GM18867 (cell line): ENCODE results near the gene BCAP31.

Experiments
- ATAC-seq: cut with Tn5 transposase; IDR thresholded peaks from one replicate; pipeline ENCODE4 v1.9.1; 2021; ENCODE audit warnings: mild to moderate bottlenecking, moderate library complexity; ENCODE audit not compliant: unreplicated experiment

The BCAP31 gene

DNA sequence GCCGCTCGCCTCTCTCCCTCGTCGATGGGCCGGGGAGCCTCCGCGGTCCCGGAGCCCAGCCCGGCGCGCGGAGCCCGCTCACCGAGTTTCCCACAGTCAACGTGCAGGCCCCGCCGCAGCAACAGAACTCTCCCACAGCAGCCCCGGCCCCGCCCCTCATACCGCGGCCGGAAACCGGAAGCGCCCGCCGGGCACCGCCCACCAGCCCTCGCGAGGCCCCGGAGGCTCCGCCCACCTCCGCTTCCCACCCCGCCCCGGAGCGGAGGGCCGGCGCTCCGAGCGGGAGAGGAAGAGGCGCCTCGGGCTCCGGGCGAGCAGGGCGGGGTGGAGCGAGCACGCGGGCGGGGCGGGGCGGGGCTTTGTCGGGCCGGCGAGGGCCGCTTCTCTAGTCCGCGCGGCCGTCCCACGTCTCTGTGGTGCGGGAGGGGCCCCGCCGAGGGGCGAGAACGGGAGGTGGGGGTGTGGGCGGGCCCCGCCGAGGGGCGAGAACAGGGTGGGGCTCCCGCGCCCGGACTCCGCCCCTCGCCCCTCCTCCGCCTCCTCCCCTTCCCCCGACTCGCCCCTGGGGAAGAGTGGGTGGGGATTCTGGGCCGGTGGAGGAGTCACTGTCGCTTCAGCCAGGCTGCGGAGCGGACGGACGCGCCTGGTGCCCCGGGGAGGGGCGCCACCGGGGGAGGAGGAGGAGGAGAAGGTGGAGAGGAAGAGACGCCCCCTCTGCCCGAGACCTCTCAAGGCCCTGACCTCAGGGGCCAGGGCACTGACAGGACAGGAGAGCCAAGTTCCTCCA, at the start of gene BCAP31, which contains the start of gene ABCD1:
Gene BCAP31, minus strand, starts transcription at position 136 of the 787 bp plus-strand sequence. CDS start 1,143 bp downstream, outside the sequence.
Gene ABCD1, plus strand, starts transcription at position 605 of the 787 bp plus-strand sequence. CDS start 411 bp downstream, outside the sequence.
- ATAC-seq, result peak; percentile 56

- ATAC-seq, result no peak
Observed at GRCh38 chrX:153773218-153773611, 49.0 kb upstream of the BCAP31 start.

DNA sequence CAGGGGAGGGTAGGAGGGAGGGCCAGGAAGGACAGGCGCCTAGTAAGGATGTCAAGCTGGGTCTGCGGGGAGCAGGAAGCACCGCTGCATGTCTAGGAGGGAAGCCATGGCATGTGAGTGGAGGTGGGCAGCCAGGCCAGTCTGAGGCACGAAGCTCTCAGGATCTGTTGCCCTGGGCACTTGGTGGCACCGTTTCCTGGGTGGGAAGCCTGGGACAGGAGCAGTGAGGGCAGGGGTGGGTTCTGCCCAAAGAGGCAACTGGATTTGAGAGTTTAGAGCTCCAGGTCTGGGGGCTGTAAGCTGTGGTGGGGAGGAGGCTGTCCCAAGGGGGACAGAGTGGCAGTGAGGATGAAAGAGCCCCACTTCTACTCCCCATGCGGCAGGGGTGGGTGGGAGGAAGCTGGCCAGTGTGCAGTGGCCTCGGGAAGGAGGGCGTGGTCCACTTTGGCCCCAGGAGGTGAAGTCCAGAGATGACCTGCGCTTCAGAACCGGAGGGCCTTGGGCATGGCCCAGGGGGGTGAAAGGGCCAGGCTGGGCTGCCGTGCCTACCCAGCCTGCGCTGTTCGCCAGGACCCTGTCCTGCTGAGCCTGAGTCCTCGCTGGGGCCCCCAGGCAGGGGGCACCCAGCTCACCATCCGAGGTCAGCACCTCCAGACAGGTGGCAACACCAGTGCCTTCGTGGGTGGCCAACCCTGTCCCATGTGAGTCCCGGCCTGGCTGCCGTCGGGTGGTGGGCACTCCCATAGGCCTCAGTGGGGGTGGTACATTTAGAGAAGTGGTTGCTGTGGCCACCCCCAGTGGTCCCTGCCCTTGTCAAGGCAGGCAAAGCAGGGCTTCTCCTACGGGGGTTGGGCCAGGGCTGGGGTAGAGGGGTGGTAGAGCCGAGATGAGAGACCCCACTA, 48.4 kb upstream of the BCAP31 start:
- ATAC-seq, result no peak

DNA sequence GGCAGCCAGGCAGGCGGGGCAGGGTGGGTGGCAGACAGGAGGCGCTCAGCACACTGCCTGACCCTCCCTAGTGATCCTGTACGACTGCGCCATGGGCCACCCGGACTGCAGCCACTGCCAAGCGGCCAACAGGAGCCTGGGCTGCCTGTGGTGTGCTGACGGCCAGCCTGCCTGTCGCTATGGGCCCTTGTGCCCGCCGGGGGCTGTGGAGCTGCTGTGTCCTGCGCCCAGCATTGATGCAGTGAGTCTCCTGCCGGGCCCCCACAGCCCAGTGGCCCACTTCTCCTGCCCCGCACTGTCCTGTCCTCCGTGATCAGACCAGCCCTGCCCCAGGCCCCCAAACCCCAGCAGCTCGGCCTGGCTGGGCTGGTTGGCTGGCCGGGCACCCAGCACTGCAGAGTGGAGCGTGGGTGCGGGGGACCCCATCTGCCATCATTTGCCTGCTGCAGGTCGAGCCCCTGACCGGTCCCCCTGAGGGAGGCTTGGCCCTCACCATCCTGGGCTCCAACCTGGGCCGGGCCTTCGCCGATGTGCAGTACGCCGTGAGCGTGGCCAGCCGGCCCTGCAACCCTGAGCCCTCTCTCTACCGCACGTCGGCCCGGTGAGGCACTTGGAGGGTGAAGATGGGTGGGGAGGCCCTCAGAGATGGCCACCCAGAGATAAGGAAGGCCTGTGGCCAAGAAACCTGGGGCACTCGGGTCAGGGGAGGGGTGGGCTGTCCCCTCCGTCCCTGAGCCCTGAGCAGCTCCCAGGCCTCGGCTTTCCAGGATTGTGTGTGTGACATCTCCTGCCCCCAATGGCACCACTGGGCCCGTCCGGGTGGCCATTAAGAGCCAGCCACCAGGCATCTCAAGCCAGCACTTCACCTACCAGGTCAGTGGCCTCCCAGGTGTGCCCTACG, 47.5 kb upstream of the BCAP31 start:
- no peak for ATAC-seq

- ATAC-seq, result no peak
Observed at GRCh38 chrX:153770601-153771414, 46.6 kb upstream of the BCAP31 start.

DNA sequence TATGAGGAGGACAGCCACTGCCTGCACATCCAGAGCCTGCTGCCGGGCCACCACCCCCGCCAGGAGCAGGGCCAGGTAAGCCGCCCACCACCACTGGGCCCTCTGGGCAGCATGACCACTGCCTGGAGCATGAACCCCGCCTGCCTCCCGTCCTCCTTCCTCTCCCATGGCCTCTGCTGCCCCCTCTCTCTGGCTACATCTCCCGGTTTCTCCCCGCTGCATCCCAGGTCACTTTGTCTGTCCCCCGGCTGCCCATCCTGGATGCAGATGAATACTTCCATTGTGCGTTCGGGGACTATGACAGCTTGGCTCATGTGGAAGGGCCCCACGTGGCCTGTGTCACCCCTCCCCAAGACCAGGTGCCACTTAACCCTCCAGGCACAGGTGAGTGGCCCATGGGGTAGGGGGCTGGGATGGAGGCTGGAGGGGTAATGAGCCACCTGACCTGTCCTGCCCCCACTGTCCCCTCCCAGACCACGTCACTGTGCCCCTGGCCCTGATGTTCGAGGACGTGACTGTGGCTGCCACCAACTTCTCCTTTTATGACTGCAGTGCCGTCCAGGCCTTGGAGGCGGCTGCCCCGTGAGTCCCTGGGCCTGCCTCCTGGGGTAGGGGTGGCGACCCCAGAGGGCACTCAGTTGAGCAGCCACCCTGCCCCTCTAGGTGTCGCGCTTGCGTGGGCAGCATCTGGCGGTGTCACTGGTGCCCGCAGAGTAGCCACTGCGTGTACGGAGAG, 45.8 kb upstream of the BCAP31 start:
- ATAC-seq, result no peak

DNA sequence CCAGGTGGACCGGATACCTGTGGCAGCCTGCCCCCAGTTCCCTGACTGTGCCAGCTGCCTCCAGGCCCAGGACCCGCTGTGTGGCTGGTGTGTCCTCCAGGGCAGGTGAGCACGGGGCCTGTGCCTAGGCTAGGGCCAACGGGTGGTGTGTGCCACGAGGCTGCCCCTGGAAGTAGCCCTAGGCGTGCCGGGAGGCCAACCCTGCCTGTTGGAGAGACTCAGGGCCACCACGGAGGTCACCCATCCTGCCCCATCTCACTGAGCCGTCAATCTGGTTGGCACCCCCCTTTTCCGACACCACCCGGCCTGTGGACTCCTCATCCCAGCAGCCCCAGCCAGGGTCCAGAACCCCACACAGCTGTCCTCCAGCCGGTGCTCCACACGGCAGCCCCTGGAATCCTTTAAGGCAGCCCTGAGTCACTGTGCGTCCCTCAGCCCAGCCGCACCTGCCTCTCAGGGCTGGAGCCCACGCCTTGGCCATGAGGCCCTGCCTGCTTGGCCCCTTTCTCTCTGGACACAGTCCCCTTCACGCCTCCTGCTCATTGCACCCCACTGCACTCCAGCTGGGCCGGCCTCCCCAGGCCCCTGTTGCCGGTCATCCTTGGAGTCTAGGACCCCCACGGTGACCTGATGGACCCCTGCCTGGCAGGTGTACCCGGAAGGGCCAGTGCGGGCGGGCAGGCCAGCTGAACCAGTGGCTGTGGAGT, 45.1 kb upstream of the BCAP31 start:
- ATAC-seq, result no peak

DNA sequence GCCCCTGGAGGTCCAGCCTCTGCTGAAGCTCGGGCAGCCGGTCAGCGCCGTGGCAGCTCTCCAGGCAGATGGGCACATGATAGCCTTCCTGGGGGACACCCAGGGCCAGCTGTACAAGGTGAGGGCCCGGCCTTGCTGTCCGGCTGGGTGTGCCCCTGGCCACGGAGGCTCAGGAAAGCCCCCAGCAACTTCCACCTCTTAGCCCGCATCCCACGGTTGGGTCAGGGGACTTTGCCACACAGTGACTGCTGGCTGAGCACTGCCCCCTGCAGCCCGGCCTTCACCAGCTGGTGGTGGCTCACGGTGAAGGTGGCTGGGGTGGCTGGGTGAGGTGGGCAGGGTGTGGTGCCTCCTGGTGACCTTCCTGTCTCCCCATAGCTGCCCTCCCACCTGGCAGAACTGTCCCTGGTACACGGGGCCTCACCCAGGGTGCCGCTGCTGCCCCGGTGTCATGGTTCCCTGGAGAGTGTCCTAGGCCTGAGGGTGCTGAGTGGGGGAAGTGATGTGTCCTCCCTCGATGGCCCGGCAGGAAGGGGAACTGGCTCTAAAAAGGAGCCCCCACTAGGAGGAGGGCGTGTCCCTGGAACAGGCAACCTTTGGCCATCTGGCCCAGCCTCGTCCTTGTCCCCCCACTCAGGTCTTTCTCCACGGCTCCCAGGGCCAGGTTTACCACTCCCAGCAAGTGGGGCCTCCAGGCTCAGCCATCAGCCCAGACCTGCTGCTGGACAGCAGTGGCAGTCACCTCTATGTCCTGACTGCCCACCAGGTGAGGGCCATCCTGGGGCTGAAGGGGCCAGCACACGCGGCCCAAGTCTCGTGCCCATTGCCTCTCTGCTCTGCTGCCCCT, 44.3 kb upstream of the BCAP31 start:
- ATAC-seq, result no peak

- ATAC-seq, result no peak
Observed at GRCh38 chrX:153767674-153768055, 43.5 kb upstream of the BCAP31 start.

DNA sequence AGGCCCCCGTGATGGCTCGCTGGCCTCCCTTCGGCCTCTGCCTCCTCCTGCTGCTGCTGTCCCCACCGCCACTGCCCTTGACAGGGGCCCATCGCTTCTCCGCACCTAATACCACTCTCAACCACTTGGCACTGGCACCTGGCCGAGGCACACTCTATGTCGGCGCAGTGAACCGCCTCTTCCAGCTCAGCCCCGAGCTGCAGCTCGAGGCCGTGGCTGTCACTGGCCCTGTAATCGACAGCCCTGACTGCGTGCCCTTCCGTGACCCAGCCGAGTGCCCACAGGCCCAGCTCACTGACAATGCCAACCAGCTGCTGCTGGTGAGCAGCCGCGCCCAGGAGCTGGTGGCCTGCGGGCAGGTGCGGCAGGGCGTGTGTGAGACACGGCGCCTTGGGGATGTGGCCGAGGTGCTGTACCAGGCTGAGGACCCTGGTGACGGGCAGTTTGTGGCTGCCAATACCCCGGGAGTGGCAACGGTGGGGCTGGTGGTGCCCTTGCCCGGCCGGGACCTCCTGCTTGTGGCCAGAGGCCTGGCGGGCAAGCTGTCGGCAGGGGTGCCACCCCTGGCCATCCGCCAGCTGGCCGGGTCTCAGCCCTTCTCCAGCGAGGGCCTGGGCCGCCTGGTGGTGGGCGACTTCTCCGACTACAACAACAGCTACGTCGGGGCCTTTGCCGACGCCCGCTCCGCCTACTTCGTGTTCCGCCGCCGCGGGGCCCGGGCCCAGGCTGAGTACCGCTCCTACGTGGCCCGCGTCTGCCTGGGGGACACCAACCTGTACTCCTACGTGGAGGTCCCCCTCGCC, 42.9 kb upstream of the BCAP31 start:
- ATAC-seq, result no peak

GRCh38 chrX:153766098-153766817, 42.1 kb upstream of the BCAP31 start:
- no peak for ATAC-seq

DNA sequence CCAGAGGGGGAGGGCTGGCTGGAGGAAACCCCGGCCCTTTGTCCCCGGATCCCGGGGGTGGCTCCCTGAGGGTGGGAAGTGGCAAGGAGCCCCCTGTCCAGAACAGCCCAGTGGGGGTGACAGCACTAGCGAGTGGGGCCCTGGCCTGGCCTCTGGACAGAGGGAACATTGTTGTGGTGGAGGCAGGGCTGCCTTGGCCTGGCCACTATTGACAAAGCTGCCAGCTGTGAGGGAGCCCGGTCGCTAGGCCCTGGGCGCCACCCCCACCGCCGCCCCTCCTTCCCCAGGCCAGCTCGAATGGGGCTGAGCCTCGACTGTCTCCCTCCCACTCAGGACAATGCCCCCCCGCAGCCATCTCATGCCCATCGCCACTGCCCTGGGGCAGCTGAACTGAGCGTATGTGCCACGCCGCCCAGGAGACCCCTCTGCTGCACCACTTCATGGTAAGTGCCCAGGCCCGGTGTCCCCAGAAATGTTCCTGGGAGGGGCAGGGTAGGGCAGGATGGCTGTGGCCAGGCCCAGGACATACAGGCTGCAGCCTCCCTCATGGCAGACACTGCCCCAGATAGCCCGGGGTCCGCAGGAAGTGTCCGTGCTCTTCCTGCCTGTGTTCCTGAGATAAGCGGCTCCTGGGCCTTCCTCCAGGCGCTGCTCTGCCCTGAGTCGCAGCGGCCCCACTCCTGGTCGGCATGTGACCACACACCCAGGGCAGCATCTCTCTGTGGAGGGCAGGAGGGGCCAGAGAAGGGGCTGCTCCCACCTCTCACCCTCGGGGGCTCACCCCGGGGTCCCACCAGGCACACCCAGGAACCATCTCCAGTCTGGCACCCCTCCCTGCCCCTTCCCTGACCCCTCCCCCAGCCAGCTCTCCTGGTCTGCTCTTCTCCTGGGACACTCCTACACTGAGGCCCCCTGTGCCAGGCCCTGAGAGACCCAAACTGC, 41.2 kb upstream of the BCAP31 start:
- ATAC-seq, result no peak

DNA sequence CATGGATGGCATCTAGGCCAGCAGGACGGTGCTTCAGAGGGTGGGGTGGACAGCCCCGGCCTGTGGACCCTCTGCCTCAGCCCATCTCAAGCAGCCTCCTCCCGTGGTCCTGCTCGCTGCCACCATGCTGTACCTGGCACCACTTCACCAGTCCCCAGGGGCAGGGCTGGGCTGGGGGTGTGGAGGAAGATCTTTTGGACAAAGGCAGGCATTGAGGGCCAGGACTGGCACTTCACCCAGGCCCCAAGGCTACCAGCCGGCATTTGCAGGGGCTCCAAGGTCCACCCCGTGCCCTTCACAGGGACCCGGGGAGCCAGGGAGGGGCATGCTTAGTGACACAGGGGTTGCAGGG, 40.6 kb upstream of the BCAP31 start:
- no peak for ATAC-seq

DNA sequence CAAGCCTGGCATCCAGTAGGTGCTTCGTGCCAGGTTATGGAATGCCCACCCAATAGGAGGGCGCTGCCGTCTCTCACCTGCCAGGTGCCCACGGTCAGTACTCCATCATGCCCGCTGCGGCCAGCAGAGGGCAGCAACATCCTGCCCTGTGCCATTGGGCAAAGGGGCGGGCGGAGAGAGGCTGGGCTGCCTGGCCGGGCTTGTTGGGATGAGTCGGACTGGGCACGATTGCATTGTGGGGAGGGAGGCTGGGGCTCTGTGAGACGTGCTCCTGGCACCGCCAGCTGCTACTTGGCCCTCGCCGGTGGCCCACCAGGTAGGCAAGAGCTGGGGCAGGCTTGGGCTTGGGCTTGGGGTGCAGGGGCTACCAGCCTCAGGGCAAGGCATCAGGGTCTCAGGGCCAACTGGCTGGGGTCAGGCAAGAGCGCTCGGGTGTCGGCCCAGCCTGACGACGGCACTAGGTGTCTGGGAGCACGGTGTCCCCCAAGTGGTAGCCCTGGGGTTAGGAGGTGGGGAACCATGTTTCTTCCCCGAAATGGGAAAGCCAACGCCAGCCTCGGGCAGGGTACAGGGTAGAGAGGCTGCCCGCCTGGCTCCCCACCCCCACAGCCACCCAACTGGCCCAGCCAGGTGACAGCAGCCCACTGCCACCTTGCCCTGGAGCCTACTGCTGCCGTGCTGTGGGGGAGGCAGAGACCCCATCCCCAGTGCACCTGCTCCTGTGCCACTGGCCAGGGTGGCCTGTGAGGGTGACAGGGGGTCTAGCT, 40.0 kb upstream of the BCAP31 start, which contains the start of gene PLXNB3:
Gene PLXNB3, plus strand, starts transcription at position 261 of the 767 bp plus-strand sequence. CDS start 1,287 bp downstream, outside the sequence.
- peak; percentile 76 for ATAC-seq
